NCI-H146 (cell line): ENCODE data around the gene ZC3H7B.
"Not testable (repeated sequence)": the region's sequence is repeated elsewhere in the genome, so short reads cannot be mapped to it uniquely, and the experiment has no call there.

Experiments
- DNase-seq: peaks from one replicate; lab custom pipeline; 2025; lab: John Stamatoyannopoulos, UW

The ZC3H7B gene

DNA sequence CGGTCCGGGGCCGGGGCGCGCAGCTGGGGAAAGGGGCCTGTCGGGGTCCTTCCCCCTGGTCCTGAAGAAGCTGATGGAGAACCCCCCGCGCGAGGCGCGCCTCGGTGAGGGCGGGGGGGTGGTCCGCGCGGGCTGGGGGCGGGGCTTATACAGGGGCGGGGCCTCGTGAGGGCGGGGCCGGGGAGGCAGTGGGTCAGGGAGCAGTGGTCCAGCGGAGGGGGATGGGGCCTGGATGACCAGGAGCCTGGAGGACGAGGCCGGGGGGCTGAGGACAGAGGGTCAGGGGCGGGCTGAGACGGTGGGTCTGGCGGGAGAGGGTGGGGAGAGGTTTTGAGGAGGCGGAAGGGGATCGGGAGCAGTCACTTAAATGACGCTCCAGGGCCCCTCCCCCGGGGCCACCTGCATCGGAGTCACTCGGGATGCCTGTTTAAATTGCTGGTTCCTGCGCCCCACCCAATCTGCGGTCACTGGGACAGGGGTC lies 80.8 kb downstream of the ZC3H7B start:
- DNase-seq: peak; percentile 67

DNA sequence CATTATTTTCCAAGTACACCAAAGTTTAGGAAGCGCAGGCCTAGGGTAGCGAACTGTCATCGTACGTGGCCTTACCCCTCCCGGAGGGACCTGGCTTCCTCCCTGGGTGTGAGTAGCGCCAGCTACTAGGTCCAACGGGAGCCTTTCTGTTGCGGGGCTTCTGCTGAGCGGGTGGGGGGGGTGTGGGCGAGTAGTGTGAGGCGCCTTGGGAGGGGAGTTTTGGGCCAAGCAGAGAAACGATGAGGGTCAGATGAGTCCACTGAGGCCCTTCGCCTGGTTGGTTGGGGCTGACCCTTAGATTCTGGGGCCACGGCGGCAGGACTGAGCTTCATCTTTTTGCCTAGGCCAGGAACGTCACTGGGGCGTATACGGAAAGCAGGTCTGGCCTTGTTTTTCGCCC lies 81.3 kb downstream of the ZC3H7B start:
- no peak for DNase-seq

DNA sequence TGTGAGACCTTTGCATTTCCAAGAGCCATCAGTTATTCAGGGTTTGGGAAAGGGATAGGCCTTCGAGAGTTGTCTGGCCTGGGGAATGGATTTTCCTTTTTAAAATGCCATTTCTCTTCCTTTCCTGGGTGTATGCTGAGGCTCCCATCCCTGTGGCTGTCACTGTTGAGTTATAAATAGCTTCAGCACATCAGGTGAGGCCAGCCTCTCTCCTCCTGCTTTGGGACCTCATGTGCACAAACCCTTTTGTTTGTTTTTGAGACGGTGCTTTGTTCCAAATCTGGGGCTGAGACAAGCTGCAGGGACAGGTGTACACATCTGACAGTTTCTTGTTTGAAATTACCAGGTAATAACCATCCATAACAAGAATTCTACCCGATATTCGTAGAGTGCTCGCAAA lies 81.8 kb downstream of the ZC3H7B start:
- peak; percentile 43 for DNase-seq

DNA sequence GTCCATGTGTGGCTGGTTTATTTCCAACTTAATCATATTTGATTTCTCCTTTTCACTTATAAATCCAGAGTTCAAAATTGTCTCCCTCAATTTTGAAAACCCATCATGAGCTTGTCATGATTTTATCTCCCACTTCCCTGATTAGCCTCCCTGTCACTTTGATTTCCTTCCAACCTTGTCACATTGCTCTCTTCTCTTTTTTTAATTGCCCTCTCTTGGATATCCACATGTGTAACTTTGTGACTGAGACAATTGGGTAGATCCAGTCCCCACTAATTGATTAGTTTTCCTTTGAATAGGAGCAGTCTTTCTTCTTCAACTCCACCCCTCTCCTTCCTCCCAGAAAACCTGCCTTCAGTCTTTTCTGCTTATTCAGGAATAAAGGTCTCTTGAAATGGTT lies 82.8 kb downstream of the ZC3H7B start:
- DNase-seq: no peak

DNA sequence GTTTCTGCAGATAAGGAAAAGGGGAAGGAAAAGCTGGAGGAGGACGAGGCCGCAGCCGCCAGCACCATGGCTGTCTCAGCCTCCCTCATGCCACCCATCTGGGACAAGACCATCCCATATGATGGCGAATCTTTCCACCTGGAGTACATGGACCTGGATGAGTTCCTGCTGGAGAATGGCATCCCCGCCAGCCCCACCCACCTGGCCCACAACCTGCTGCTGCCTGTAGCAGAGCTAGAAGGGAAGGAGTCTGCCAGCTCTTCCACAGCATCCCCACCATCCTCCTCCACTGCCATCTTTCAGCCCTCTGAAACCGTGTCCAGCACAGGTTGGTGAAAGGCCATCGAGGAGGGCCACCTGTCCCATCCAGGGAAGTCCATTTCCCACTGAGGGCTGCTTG lies 86.0 kb downstream of the ZC3H7B start:
- DNase-seq: no peak

DNA sequence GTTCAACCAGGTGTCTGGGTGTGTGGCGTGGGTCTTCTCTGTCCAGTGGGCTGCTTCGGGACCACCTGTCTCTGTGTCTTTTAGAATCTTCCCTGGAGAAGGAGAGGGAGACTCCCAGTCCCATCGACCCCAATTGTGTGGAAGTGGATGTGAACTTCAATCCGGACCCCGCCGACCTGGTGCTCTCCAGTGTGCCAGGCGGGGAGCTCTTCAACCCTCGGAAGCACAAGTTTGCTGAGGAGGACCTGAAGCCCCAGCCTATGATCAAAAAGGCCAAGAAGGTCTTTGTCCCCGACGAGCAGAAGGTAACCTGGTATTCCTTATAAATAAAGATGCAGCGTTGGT lies 92.7 kb downstream of the ZC3H7B start:
- no peak for DNase-seq

DNA sequence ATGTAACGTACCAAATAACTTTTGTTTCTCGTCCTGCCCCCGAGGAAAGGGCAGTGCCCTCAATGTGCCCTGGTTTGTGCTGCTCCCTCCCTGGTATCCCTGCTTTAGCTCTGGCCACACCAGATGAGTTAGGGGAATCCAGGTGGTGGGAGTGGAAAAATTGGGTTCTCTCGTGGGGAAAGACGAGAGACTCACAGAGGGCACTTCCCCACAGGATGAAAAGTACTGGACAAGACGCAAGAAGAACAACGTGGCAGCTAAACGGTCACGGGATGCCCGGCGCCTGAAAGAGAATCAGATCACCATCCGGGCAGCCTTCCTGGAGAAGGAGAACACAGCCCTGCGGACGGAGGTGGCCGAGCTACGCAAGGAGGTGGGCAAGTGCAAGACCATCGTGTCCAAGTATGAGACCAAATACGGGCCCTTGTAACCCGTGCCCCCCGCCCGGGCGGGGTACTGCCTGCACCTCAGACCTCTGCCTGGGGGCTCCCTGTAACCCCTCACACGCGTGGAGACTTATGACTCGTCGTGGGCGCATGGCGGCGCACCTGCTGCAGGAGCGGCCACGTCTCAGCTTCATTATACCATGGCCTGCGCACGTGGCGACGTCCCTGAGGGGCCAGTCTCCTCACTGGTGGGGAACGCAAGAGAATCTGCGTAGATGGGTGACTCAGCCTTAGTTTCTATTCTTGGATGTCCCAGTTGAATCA lies 94.4 kb downstream of the ZC3H7B start:
- no peak for DNase-seq

DNA sequence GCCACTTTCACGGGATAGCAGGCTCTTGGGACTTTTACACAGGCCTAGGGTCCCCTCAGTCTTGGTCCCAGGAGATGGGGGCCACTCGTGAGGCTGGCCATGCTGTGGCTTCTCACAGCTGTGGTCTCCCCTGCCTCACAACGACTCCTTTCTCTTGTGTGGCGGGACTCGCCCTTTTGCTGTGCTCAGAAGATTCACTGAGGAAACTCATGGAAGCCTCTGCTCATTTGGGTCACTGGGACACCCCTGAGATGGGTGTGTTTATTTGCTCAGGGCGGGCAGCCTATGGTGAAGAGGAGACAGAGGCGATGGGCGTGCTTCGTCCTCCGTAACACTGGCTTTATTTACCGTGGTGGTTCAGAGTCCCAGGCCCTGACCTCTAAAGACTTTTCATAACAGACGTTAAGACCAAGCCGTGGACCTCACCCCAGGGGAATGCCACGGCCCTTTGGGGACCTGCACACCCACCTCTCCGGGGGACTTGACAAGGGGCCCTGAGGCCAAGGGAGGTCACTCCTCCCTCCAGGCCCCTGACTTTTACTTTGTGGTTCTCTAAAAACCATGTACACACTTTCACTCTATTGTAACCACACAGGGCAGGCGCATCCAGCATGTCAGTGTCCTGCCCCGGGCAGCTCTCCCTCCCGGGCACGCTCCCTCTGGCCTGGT lies 96.0 kb downstream of the ZC3H7B start:
- no peak for DNase-seq

DNA sequence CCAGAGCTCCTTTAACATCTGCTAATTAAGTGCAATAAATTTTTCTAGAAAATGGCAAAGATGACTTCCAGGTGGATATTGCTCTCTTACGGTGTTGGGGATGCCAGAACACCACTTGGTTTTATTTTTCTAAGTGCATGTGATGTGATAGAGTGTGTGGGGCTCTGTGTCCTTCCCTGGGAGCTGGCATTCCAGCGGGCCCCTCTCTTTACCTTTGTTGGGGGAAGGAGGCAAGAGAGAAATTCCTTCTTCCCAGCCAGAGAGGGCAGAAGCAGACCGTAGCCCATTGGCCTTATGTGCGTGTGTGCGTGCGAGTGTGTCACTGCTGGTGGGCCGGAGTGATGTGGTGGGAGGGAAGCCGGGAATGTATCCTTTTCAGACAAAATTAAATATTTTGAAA lies 97.6 kb downstream of the ZC3H7B start:
- no peak for DNase-seq

DNA sequence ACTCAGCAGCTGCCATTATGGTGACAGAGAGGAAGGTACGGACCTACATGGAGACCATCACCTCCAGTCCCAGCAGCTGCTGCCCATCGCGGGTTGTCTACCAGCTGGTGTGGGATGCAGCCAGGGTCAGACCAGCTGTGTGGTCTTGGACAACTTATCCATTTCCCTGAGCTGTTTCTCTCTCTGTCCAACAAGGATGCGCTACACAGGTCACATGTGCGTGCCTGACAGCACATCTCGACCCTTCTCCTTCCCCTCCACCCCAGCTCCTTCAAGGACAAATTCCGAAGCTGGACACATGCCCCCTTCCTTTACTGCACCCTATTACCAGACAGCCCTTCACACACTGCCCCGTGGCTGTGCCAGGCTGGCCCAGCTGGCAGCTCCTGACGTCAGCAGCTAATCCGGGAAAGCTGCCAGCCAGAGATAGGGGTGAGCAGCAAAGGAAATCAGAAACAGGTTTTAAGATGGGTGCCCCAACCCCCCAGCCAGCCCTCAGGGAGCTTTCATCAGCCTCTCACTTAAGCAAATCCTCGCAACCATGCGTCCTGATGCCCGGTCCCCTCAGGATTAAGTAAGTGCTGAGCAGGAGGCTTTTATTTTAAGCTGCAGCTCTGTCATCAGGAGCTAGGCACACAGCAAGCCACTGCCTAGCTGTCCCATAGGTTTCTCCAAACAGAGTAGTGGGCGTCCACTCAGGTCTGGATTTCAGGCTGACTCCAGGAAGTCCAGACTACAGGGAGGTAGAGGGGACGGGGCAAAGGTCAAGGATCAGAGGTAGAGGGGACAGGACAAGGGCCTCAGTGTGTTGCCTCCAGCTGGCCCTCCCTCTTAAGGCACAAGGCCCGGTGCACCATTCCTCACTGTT lies 100.7 kb downstream of the ZC3H7B start:
- DNase-seq: no peak

DNA sequence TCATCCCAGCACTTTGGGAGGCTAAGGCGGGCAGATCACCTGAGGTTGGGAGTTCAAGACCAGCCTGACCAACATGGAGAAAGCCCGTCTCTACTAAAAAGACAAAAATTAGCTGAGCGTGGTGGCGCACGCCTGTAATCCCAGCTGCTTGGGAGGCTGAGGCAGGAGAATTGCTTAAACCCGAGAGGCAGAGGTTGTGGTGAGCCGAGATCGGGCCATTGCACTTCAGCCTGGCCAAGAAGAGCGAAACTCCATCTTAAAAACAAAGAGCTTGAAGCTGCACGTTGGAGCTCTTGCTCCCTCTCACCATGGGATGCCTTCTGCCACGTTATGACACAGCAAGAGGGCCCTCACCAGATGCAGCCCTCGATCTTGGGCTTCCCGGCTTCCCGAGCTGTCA lies 101.5 kb downstream of the ZC3H7B start:
- not testable (repeated sequence) for DNase-seq

DNA sequence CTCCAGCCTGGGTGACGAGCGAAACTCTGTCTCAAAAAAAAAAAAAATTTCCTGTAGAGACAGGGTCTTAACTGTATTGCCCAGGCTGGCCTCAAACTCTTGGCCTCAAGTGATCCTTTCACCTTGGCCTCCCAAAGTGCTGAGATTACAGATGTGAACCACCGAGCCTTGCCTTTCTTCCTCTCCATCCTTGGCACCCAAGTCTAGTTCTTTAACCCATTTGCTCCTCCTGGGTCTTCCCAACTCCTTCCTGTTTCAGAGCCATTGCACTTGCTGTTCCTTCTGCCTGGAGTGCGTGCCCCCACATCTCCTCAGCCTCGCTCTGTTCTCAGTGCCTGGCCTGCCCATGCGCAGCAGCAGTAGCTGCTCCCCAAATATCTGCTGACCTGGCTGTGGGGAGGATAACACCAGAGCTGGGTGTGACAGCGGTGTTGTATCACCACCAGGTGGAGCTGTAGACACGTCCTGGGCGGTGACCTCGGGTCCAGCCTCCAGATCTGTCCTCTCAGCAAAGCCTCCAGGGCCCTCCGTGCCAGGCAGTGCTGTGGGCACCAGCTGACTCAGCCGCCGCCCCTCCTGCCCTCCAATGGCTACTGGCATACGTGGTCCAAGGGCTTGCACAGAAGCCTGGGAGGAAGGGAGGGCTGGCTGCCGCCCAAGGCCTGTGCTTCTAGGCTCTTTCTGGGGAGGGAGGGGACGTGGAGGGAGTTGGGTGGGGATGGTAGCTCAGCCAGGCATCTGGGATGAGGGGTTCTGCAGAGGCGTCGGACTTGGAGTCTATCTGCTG lies 102.4 kb downstream of the ZC3H7B start:
- peak; percentile 64 for DNase-seq

DNA sequence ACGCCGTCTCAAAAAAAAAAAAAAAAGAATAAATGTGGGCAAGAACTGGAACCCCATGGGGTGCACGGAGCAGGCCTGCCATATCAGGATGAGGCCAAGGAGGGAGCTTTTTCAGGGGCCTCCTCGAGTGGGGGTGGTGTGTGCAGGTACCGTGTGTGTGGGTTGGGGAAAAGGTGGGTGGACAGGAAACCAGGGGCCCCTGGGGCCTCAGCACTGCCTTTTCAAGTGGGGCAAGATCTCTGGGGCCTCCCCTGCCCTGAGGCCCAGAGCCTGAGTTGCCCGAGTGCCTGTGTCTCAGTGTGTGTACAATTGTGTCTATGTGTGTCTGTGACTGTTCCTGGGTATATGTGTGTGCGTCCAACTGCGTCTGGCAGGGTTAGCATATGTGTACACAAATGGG lies 104.3 kb downstream of the ZC3H7B start:
- DNase-seq: no peak

DNA sequence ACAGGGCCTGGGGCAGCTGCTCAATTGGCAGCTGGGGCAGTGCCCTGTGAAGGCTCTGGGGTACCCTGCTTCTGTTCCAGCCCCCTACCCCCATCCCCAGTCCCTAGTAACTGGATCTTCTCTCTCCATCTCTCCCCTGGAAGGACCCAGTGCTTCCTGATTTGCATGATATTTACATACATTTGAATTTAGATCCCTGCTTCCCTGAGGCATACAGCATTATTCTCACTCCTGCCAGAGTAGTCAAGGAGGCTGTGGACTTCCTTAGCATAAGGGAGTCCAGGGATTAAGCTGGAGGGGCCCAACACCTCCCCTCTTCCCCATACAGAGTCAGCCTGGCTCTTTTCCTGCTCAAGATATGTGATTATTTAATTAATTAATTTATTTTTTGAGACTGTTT lies 105.1 kb downstream of the ZC3H7B start:
- no peak for DNase-seq

DNA sequence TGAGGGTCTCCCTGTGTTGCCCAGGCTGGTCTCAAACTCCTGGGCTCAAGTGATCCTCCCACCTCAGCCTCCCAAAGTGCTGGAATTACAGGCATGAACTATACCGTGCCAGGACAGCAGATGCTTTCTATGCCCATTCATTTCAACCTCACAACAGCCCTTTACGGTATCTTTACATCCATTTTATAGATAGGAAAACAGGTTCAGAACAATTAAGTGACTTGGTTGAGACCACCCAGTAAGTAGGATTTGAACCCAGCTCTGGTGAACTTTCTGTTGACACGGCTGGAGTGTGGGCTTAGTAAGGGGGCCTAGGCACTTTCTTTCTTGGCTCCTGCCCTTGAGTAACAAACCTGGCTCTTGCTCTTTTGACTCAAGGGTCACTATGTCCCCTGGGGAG lies 106.1 kb downstream of the ZC3H7B start:
- no peak for DNase-seq

DNA sequence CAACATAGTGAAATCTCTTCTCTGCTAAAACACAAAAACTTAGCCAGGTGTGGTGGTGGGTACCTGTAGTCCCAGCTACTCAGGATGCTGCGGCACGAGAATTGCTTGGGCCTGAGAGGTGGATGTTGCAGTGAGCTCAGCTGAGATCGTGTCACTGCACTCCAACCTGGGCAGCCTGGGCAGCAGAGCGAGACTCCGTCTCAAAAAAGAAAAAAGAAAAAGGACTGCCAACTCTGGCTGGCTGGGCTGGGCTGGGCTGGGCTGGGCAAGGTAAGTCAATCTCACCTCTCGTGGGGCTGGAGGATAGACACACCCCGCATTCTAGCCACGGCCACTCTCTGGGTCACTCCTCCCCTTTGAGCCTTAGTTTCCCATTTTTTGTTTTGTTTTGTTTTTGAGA lies 107.3 kb downstream of the ZC3H7B start:
- DNase-seq: no peak
